ENCODE measurements around the gene FAM3A. TPM values are rescaled to one million over a fixed set of nuclear protein-coding genes. Genes with fewer than 3 reads are reported as not detected.

FAM3A gene
- total and polyA plus RNA-seq, 12 donors = 13.5 to 115 (median 55.6) TPM

DNA sequence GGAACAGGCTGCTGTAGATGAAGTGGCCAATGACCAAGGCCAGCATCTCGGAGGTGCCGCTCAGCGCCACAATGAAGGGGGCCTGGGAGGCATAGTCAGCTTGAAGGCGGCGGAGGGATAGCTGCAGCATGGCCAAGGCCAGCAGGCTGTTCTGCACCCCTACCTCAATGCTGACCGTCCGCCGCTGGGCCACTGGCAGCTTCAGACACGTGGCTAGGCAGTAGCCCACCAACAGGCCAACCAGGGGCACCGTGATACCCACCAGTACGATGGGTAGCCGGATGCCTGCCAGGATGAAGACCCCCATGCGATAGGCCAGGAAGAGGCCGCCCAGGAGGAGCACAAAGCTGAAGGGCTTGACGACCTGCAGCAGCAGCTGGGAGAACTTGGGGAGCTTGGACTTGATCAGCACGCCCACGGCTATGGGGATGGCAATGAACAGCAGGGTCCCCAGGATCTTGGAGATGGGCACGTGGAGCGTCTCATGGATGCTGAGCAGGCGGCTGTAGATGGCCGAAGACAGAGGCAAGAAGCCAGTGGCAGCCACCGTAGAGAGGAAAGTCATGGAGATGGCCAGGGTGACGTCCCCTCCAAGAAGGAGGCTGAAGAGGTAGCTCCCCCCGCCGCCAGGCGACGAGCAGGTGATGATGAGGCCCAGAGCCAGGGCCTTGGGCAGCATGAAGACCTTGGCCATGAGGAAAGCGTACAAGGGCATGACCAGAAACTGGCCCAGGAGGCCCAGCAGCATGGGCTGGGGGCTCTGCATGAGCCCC lies 28.3 kb downstream of the FAM3A start:
- H3K27me3 ChIP-seq = no peaks in the 10 kb centered on the region
- peaks cover 5 to 14% of the 10 kb centered on the region in 2 donors for H3K4me1 ChIP-seq (replicated peaks in 1 of 2)
- DNase-seq = no peak
- intact Hi-C loops (cut with DNase I) = no loop called here
- no peaks in the 10 kb centered on the region for H3K36me3 ChIP-seq (replicated peaks in 1 of 2)
- peak overlapping the region in 1 of 5 donors; percentile 76 for H3K27ac ChIP-seq
- H3K4me3 ChIP-seq = no peak overlapping the region
- no peak for TF ChIP-seq CTCF (IDR thresholded peaks at IDR 0.05)
- TF ChIP-seq POLR2A (IDR thresholded peaks at IDR 0.05) = no peak
- WGBS, 4 donors = 90 to 97% (median 92%) methylated on average over 3 to 28 of the region's 28 CpGs
- no peaks in the 10 kb centered on the region for H3K9me3 ChIP-seq (replicated peaks in 1 of 3)

DNA sequence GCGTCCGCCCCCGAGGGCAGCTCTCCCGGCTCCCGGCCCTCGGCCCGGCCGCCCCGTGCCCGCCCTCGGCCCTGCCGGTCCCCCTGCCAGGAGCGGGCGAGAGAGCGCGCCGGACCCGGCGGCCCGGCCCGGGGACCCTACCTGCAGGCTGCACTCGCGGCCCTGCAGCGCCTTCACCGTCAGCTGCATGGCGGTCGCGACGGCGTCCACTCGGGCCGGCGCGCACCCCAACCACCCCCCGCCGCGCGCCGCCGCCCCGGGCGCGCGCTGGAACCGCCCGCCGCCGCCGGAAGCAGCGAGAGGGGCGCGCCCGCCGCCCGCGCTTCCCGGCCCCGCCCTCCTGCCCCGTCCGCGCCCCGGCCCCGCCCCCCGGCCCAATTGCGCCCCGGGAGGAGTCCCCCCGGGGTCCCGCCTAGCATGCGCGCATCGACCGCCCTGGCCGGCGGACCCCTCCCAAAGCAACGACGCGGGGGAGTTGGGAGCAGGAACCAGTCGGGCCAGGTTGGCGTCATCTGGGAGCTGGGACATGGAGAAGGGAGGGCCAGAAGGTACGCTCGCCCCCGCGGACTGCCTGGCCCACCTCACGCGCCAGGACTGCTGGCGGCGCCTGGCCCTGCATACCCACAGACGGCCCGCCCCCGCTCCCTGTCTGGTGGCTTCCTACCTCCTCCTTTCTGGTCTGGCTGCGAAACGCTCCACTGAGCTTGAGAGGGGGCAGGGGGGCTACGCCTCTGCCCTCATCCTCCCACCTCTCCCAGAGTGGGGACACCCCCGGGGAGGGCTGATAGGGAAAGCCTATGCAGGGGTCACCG lies 29.4 kb downstream of the FAM3A start, which contains the start of gene UBL4A:
UBL4A (minus strand) TSS at position 220 of the 812 bp plus-strand sequence; CDS start at position 189, 31 bp downstream.
- Histone ChIP-seq H3K9me3 (replicated peaks in 1 of 3) (no peaks in the 10 kb centered on the region), H3K27ac (peak within 1 kb of the TSS; percentile 53 to 93 (median 74)), H3K4me1 (replicated peaks in 1 of 2) (peaks cover 5 to 14% of the 10 kb centered on the region in 2 donors), H3K36me3 (replicated peaks in 1 of 2) (no peaks in the 10 kb centered on the region), H3K4me3 (peak within 1 kb of the TSS in 3 of 4 donors; percentile 32 to 73 (median 32)), H3K27me3 (no peaks in the 10 kb centered on the region)
- DNase-seq = peak; percentile 40 to 71 (median 56)
- TF ChIP-seq POLR2A (IDR thresholded peaks at IDR 0.05) (peak in 1 of 2 donors; percentile 11), CTCF (IDR thresholded peaks at IDR 0.05) (peak in 1 of 6 experiments; percentile 11)
- 1 to 67% (median 26%) methylated on average over 1 to 73 of the region's 95 CpGs; no CpG with 5 or more reads in 1 of the 4 donors for WGBS, 4 donors
- intact Hi-C loops (cut with DNase I) = no loop called here

- H3K36me3 ChIP-seq (replicated peaks in 1 of 2) = no peaks in the 10 kb centered on the region
- intact Hi-C loops (cut with DNase I) = no loop called here
- TF ChIP-seq POLR2A (IDR thresholded peaks at IDR 0.05) (peak in 1 of 2 donors; percentile 39), CTCF (IDR thresholded peaks at IDR 0.05) (no peak)
- peak; percentile 52 to 75 (median 69) for DNase-seq
- 1 to 43% (median 38%) methylated on average over 13 to 35 of the region's 35 CpGs; no CpG with 5 or more reads in 1 of the 4 donors for WGBS, 4 donors
- H3K27me3 ChIP-seq = no peaks in the 10 kb centered on the region
- peak overlapping the region in 3 of 4 donors; percentile 32 to 73 (median 32) for H3K4me3 ChIP-seq
- H3K4me1 ChIP-seq (replicated peaks in 1 of 2) = peaks cover 5 to 14% of the 10 kb centered on the region in 2 donors
- peak overlapping the region; percentile 53 to 93 (median 74) for H3K27ac ChIP-seq
- H3K9me3 ChIP-seq (replicated peaks in 1 of 3) = no peaks in the 10 kb centered on the region
Measured at GRCh38 chrX:154486052-154486395, 30.0 kb downstream of the FAM3A start.
